Ovary (tissue), 3 donors: ENCODE results near the gene KCNJ6.

Source experiments
- CTCF ChIP-seq, 3 donors: fragments of 450-650 bp in 2 of 3; fragments of 200-600 bp in 1 of 3; IDR thresholded peaks; one replicate each; pipeline versions ENCODE4 v1.5.1 to v1.8.0; 2016 to 2022; ENCODE audit warnings: antibody characterized with exemption in 3 of 3, mild to moderate bottlenecking in 1 of 3
- EP300 ChIP-seq: sonication (generic); formaldehyde crosslinking; IDR thresholded peaks from one replicate; pipeline ENCODE4 v1.6.1; 2017; ENCODE audit warnings: antibody characterized with exemption
- donor health status: DM: no; HTN: no; CAD: no.

DNA sequence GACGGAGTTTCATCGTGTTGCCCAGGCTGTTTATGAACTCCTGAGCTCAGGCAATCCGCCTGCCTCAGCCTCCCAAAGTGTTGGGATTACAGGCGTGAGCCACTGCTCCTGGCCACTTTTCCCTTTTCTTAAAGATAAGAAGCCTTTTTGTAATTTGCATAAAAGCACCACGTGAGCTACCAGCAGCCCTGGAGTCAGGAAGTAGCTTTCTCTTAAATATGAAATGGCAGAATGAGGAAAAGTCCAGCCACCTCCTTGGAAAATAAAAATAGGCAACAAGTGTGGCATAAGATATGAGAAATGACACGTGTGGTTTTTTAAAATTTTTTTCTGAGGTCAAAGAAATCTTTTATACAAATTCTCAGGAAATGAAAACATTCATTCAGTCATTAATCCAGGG, 289.9 kb downstream of the KCNJ6 start:
- TF ChIP-seq CTCF (IDR thresholded peaks at IDR 0.05): no peak
- TF ChIP-seq EP300: no peak
